Measurements from ENCODE around the gene MSL3. TPM values are rescaled to one million over a fixed set of nuclear protein-coding genes. Genes with fewer than 3 reads are reported as not detected.

Gene MSL3, protein sequence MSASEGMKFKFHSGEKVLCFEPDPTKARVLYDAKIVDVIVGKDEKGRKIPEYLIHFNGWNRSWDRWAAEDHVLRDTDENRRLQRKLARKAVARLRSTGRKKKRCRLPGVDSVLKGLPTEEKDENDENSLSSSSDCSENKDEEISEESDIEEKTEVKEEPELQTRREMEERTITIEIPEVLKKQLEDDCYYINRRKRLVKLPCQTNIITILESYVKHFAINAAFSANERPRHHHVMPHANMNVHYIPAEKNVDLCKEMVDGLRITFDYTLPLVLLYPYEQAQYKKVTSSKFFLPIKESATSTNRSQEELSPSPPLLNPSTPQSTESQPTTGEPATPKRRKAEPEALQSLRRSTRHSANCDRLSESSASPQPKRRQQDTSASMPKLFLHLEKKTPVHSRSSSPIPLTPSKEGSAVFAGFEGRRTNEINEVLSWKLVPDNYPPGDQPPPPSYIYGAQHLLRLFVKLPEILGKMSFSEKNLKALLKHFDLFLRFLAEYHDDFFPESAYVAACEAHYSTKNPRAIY
- total RNA-seq (109 TPM), polyA plus RNA-seq (100 to 1,000 TPM in 2 of 4 donors, 10 to 100 TPM in 2; 80.0 to 123 (median 91.7) TPM)

DNA sequence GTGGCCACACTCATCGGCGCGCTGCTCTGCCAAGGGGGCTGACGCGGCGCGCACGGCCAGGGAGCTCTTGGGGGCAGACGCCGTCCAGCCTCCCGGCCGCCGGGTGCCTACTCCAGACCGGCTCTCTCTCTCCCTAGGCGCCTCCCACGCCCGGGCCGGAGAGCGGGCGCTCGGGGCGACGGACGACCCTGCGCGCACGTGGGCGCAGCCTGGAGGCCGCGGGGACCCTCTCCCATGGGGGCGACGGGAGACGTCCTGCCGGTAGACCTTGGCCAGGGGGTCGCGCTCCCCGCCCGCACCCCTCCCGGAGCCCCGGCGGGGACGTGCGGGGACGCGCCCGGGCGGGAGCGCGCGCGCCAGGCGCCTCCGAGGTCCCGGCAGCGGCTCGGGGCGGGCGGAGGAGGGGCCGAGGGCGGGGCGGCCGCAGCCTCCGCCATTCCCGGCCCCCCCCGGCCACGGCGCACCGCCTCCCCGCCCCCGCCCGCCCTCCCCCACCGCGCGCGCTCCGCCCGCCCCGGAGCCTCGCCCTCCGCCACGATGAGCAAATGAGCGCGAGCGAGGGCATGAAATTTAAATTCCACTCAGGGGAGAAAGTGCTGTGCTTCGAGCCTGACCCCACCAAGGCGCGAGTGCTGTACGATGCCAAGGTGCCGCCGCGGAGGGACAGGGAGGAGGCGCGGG, at the start of gene MSL3:
MSL3 (plus strand) TSS at position 519 of the 681 bp plus-strand sequence; CDS start at position 546, 27 bp downstream.
- H3K9me3 ChIP-seq (ENCODE audit: control insufficient read depth in 2 of 2, low read length in 2 of 2) = no peaks in the 10 kb centered on the region
- peak within 1 kb of the TSS; percentile 98 for H3K4me3 ChIP-seq (ENCODE audit: low read depth, low read length)
- DNase-seq = peak in 2 of 3 donors; percentile 56 to 61
- peaks cover 0 to 4% (median 0%) of the 10 kb centered on the region in 7 donors for H3K9me3 Mint-ChIP-seq
- ATAC-seq (ENCODE audit: low read depth in 2 of 2) = peak; percentile 47 to 52
- H3K4me1 ChIP-seq (ENCODE audit: control insufficient read depth, insufficient read depth, low read length, poor library complexity, severe bottlenecking) = peaks cover 26% of the 10 kb centered on the region
- peak within 1 kb of the TSS; percentile 91 to 100 (median 94) for H3K4me3 Mint-ChIP-seq
- peak within 1 kb of the TSS; percentile 90 for H3K27ac ChIP-seq (ENCODE audit: insufficient read depth, low read length, poor library complexity, severe bottlenecking)
- H3K27me3 ChIP-seq (ENCODE audit: control insufficient read depth, insufficient read depth, low read length) = no peaks in the 10 kb centered on the region
- peaks cover 6 to 34% (median 12%) of the 10 kb centered on the region in 4 donors for H3K4me1 Mint-ChIP-seq
- peaks cover 13% of the 10 kb centered on the region for H3K36me3 Mint-ChIP-seq
- peaks cover 9% of the 10 kb centered on the region for H3K27me3 Mint-ChIP-seq
- peak within 1 kb of the TSS; percentile 94 to 99 (median 94) for H3K27ac Mint-ChIP-seq
- peaks cover 6% of the 10 kb centered on the region for H3K36me3 ChIP-seq (ENCODE audit: control insufficient read depth, insufficient read depth, low read length)

GRCh38 chrX:11722304-11722703, 35.7 kb upstream of the MSL3 start:
- no peaks in the 10 kb centered on the region for H3K36me3 Mint-ChIP-seq
- no peaks in the 10 kb centered on the region for H3K4me1 ChIP-seq (ENCODE audit: control insufficient read depth, insufficient read depth, low read length, poor library complexity, severe bottlenecking)
- peaks cover 5% of the 10 kb centered on the region for H3K27me3 Mint-ChIP-seq
- no peaks in the 10 kb centered on the region for H3K9me3 ChIP-seq (ENCODE audit: control insufficient read depth in 2 of 2, low read length in 2 of 2)
- no peak overlapping the region for H3K27ac ChIP-seq (ENCODE audit: insufficient read depth, low read length, poor library complexity, severe bottlenecking)
- no peak overlapping the region for H3K27ac Mint-ChIP-seq
- H3K27me3 ChIP-seq (ENCODE audit: control insufficient read depth, insufficient read depth, low read length) = no peaks in the 10 kb centered on the region
- no peak overlapping the region for H3K4me3 Mint-ChIP-seq
- H3K36me3 ChIP-seq (ENCODE audit: control insufficient read depth, insufficient read depth, low read length) = no peaks in the 10 kb centered on the region
- ATAC-seq (ENCODE audit: low read depth in 2 of 2) (no peak), DNase-seq (no peak)
- no peak overlapping the region for H3K4me3 ChIP-seq (ENCODE audit: low read depth, low read length)
- no peaks in the 10 kb centered on the region for H3K9me3 Mint-ChIP-seq
- H3K4me1 Mint-ChIP-seq = peaks cover 0 to 5% (median 1%) of the 10 kb centered on the region in 4 donors

- Histone ChIP-seq H3K27ac (ENCODE audit: insufficient read depth, low read length, poor library complexity, severe bottlenecking) (no peak overlapping the region), H3K4me3 (ENCODE audit: low read depth, low read length) (no peak overlapping the region), H3K27me3 (ENCODE audit: control insufficient read depth, insufficient read depth, low read length) (no peaks in the 10 kb centered on the region), H3K9me3 (ENCODE audit: control insufficient read depth in 2 of 2, low read length in 2 of 2) (no peaks in the 10 kb centered on the region), H3K36me3 (ENCODE audit: control insufficient read depth, insufficient read depth, low read length) (no peaks in the 10 kb centered on the region), H3K4me1 (ENCODE audit: control insufficient read depth, insufficient read depth, low read length, poor library complexity, severe bottlenecking) (no peaks in the 10 kb centered on the region)
- peaks cover 13% of the 10 kb centered on the region for H3K27me3 Mint-ChIP-seq
- H3K36me3 Mint-ChIP-seq = no peaks in the 10 kb centered on the region
- DNase-seq (peak in 2 of 3 donors; percentile 26 to 43), ATAC-seq (ENCODE audit: low read depth in 2 of 2) (no peak)
- no peak overlapping the region for H3K4me3 Mint-ChIP-seq
- peaks cover 0 to 5% (median 1%) of the 10 kb centered on the region in 4 donors for H3K4me1 Mint-ChIP-seq
- H3K9me3 Mint-ChIP-seq = no peaks in the 10 kb centered on the region
- no peak overlapping the region for H3K27ac Mint-ChIP-seq
Measured at GRCh38 chrX:11724122-11725017, 33.7 kb upstream of the MSL3 start.

GRCh38 chrX:11725631-11726442, 32.2 kb upstream of the MSL3 start:
- no peaks in the 10 kb centered on the region for H3K36me3 Mint-ChIP-seq
- Histone ChIP-seq H3K36me3 (ENCODE audit: control insufficient read depth, insufficient read depth, low read length) (no peaks in the 10 kb centered on the region), H3K27me3 (ENCODE audit: control insufficient read depth, insufficient read depth, low read length) (no peaks in the 10 kb centered on the region), H3K27ac (ENCODE audit: insufficient read depth, low read length, poor library complexity, severe bottlenecking) (no peak overlapping the region), H3K4me1 (ENCODE audit: control insufficient read depth, insufficient read depth, low read length, poor library complexity, severe bottlenecking) (no peaks in the 10 kb centered on the region), H3K4me3 (ENCODE audit: low read depth, low read length) (no peak overlapping the region), H3K9me3 (ENCODE audit: control insufficient read depth in 2 of 2, low read length in 2 of 2) (no peaks in the 10 kb centered on the region)
- H3K27me3 Mint-ChIP-seq = peaks cover 18% of the 10 kb centered on the region
- H3K9me3 Mint-ChIP-seq = peaks cover 0 to 1% (median 0%) of the 10 kb centered on the region in 7 donors
- H3K27ac Mint-ChIP-seq = no peak overlapping the region
- DNase-seq (no peak), ATAC-seq (ENCODE audit: low read depth in 2 of 2) (no peak)
- H3K4me3 Mint-ChIP-seq = no peak overlapping the region
- H3K4me1 Mint-ChIP-seq = peaks cover 0 to 5% (median 1%) of the 10 kb centered on the region in 4 donors

DNA sequence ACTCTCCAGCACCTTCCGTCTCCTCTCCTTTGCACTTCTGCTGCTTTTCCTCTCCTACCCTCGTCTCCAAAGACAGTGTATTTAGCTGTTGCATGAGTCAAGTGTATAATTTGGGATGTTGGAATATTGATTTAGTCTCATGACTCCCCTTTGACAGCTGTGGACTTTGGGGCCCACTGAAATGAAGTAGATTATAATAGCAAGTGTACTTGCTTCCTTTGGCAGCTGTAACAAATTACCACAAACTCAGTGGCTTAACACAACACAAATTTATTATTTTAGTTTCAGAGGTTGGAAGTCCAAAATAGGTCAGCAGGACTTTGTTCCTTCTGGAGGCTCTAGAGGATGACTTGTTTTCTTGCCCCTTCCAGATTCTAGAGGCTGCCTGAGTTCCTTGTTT, 29.5 kb upstream of the MSL3 start:
- Mint-ChIP-seq H3K4me1 (peaks cover 0 to 5% (median 1%) of the 10 kb centered on the region in 4 donors), H3K9me3 (peaks cover 0 to 1% (median 0%) of the 10 kb centered on the region in 7 donors), H3K27ac (no peak overlapping the region), H3K4me3 (no peak overlapping the region), H3K36me3 (no peaks in the 10 kb centered on the region), H3K27me3 (peaks cover 24% of the 10 kb centered on the region)
- H3K27ac ChIP-seq (ENCODE audit: insufficient read depth, low read length, poor library complexity, severe bottlenecking) = no peak overlapping the region
- H3K4me1 ChIP-seq (ENCODE audit: control insufficient read depth, insufficient read depth, low read length, poor library complexity, severe bottlenecking) = no peaks in the 10 kb centered on the region
- H3K27me3 ChIP-seq (ENCODE audit: control insufficient read depth, insufficient read depth, low read length) = no peaks in the 10 kb centered on the region
- no peaks in the 10 kb centered on the region for H3K9me3 ChIP-seq (ENCODE audit: control insufficient read depth in 2 of 2, low read length in 2 of 2)
- DNase-seq = no peak
- no peak overlapping the region for H3K4me3 ChIP-seq (ENCODE audit: low read depth, low read length)
- no peak for ATAC-seq (ENCODE audit: low read depth in 2 of 2)
- H3K36me3 ChIP-seq (ENCODE audit: control insufficient read depth, insufficient read depth, low read length) = no peaks in the 10 kb centered on the region

DNA sequence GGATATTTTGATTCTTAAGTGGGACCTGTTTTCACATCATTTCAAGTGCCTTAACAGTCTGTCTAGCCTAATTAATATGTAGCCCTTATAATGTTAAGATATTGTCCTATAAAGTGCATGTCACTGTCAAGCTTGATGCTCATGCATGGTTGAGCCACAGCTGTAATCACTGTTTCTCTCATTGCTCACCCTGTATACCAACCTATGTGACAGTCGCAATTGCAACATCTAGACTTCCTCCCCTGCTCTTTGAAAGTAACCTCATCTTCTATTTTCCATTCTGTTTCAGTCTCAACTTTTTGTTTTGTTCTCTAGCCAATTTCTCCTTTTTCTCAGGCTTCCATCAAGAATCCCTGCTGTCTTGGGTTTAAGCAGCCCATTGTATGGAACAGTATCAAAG, 24.4 kb upstream of the MSL3 start:
- Histone ChIP-seq H3K4me3 (ENCODE audit: low read depth, low read length) (no peak overlapping the region), H3K36me3 (ENCODE audit: control insufficient read depth, insufficient read depth, low read length) (no peaks in the 10 kb centered on the region), H3K9me3 (ENCODE audit: control insufficient read depth in 2 of 2, low read length in 2 of 2) (no peaks in the 10 kb centered on the region), H3K27ac (ENCODE audit: insufficient read depth, low read length, poor library complexity, severe bottlenecking) (no peak overlapping the region), H3K27me3 (ENCODE audit: control insufficient read depth, insufficient read depth, low read length) (no peaks in the 10 kb centered on the region), H3K4me1 (ENCODE audit: control insufficient read depth, insufficient read depth, low read length, poor library complexity, severe bottlenecking) (no peaks in the 10 kb centered on the region)
- ATAC-seq (ENCODE audit: low read depth in 2 of 2) = no peak
- H3K4me3 Mint-ChIP-seq = no peak overlapping the region
- no peak overlapping the region for H3K27ac Mint-ChIP-seq
- no peaks in the 10 kb centered on the region for H3K36me3 Mint-ChIP-seq
- peaks cover 0 to 1% (median 0%) of the 10 kb centered on the region in 7 donors for H3K9me3 Mint-ChIP-seq
- no peak for DNase-seq
- no peaks in the 10 kb centered on the region for H3K4me1 Mint-ChIP-seq
- H3K27me3 Mint-ChIP-seq = peaks cover 19% of the 10 kb centered on the region

Measured in CD4-positive, CD25-positive, alpha-beta regulatory T cell (primary cell).